ENCODE data around the gene CC2D2A.

DNA sequence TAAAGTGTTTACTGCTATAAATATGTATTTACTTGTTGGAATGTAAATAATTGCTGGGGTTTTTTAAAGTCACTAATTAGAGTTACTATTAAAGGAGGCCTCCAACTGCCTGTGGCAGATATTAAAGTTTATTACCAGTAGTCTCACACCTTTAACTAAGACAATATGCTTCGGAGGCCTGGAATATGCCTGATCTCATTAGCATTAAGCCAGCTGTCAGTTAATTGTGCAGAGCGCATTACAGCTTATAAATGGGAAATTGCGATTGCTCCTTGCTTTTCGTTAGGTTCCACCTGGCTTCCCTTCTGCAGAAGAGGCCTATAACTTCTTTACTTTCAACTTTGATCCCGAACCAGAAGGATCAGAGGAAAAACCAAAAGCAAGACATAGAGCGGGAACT lies 41.3 kb downstream of the CC2D2A start:
- TF ChIP-seq, protein P1, sequence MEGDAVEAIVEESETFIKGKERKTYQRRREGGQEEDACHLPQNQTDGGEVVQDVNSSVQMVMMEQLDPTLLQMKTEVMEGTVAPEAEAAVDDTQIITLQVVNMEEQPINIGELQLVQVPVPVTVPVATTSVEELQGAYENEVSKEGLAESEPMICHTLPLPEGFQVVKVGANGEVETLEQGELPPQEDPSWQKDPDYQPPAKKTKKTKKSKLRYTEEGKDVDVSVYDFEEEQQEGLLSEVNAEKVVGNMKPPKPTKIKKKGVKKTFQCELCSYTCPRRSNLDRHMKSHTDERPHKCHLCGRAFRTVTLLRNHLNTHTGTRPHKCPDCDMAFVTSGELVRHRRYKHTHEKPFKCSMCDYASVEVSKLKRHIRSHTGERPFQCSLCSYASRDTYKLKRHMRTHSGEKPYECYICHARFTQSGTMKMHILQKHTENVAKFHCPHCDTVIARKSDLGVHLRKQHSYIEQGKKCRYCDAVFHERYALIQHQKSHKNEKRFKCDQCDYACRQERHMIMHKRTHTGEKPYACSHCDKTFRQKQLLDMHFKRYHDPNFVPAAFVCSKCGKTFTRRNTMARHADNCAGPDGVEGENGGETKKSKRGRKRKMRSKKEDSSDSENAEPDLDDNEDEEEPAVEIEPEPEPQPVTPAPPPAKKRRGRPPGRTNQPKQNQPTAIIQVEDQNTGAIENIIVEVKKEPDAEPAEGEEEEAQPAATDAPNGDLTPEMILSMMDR (IDR thresholded peaks at IDR 0.05), result no peak
- no peak for TF ChIP-seq POLR2A (IDR thresholded peaks at IDR 0.05)
